SK-N-SH (cell line): ENCODE data around the gene CADM2. TPM values are rescaled to one million over a fixed set of nuclear protein-coding genes. Genes with fewer than 3 reads are reported as not detected.

Experiments
- CTCF ChIA-PET: fragments of 300-600, 350-600 bp; formaldehyde crosslinking; extraction: SDS; loops from one replicate; lab custom pipeline; 2021; lab: Yijun Ruan, JAX
- POLR2A ChIA-PET: fragments of 350-600 bp; sonication (Branson Sonifier 250); formaldehyde crosslinking; extraction: SDS; loops from one replicate; lab custom pipeline; 2020; ENCODE audit warnings: antibody characterized with exemption, inconsistent platforms; lab: Yijun Ruan, JAX
- DNase-seq: peaks from one replicate; pipeline ENCODE4 v3.0.0; 2012
- H2AFZ ChIP-seq: fragments of 200-600 bp; sonication (generic); 2 replicates; pipeline ENCODE4 v1.8.1; 2016; ENCODE audit warnings: antibody characterized with exemption, mild to moderate bottlenecking, low read depth
- H3F3A ChIP-seq: fragments of 200-600 bp; sonication (generic); replicated peaks from 2 replicates; pipeline ENCODE3; 2016; ENCODE audit warnings: antibody characterized with exemption, mild to moderate bottlenecking; ENCODE audit not compliant: insufficient read depth
- H3K27ac ChIP-seq, 2 experiments: fragments of 200-500 bp in 1 of 2; fragments of 200-600 bp in 1 of 2; sonication (Bioruptor generic) in 1 of 2; sonication (generic), shearing (Covaris generic) in 1 of 2; 2 replicates each; pipeline versions ENCODE4 v1.5.1 to v1.6.1; 2014 to 2016; ENCODE audit warnings: low read depth in 2 of 2, inconsistent platforms in 1 of 2, low read length in 1 of 2, mild to moderate bottlenecking in 1 of 2, mixed read lengths in 1 of 2
- H3K27me3 ChIP-seq: fragments of 200-600 bp; sonication (generic), shearing (Covaris generic); 2 replicates; pipeline ENCODE4 v1.6.1; 2016; ENCODE audit warnings: mixed run types; ENCODE audit not compliant: insufficient read depth
- H3K36me3 ChIP-seq, 2 experiments: fragments of 200-500 bp in 1 of 2; fragments of 200-600 bp in 1 of 2; sonication (Bioruptor generic) in 1 of 2; sonication (generic) in 1 of 2; replicated peaks in 1 of 2; 2 replicates each; pipeline versions ENCODE3 to v1.5.1; 2014 to 2016; ENCODE audit warnings: low read length in 1 of 2, mild to moderate bottlenecking in 1 of 2; ENCODE audit not compliant: insufficient read depth in 2 of 2, control insufficient read depth in 1 of 2
- H3K4me1 ChIP-seq, 2 experiments: fragments of 200-500 bp in 1 of 2; fragments of 200-600 bp in 1 of 2; sonication (Bioruptor generic) in 1 of 2; sonication (generic), shearing (Covaris generic) in 1 of 2; 2 replicates each; pipeline versions ENCODE4 v1.5.1 to v1.6.1; 2014 to 2016; ENCODE audit warnings: low read depth in 1 of 2, low read length in 1 of 2, mixed run types in 1 of 2; ENCODE audit not compliant: insufficient read depth in 2 of 2, control insufficient read depth in 1 of 2
- H3K4me2 ChIP-seq: fragments of 200-600 bp; sonication (generic), shearing (Covaris generic); 2 replicates; pipeline ENCODE4 v1.6.1; 2017; ENCODE audit warnings: mixed run types
- H3K4me3 ChIP-seq, 2 experiments: fragments of 200-500 bp in 1 of 2; fragments of 200-600 bp in 1 of 2; sonication (Bioruptor generic) in 1 of 2; sonication (generic), shearing (Covaris generic) in 1 of 2; 2 replicates each; pipeline versions ENCODE4 v1.5.1 to v1.8.1; 2014 to 2016; ENCODE audit warnings: low read depth in 2 of 2, inconsistent platforms in 1 of 2, low read length in 1 of 2, mild to moderate bottlenecking in 1 of 2, mixed read lengths in 1 of 2, moderate library complexity in 1 of 2
- H3K79me2 ChIP-seq: fragments of 200-600 bp; sonication (generic); 2 replicates; pipeline ENCODE4 v1.8.1; 2017; ENCODE audit warnings: mild to moderate bottlenecking; ENCODE audit not compliant: insufficient read depth
- H3K9ac ChIP-seq: fragments of 200-600 bp; sonication (generic); 2 replicates; pipeline ENCODE4 v1.6.1; 2017; ENCODE audit warnings: mixed run types
- H3K9me2 ChIP-seq: fragments of 200-600 bp; sonication (generic); 2 replicates; pipeline ENCODE4 v1.6.1; 2017; ENCODE audit warnings: mixed run types
- H3K9me3 ChIP-seq: fragments of 200-600 bp; sonication (generic); 2 replicates; pipeline ENCODE4 v1.6.1; 2017; ENCODE audit warnings: mixed run types, mild to moderate bottlenecking, moderate library complexity
- H4K20me1 ChIP-seq: fragments of 200-600 bp; sonication (generic); 2 replicates; pipeline ENCODE4 v1.6.1; 2017; ENCODE audit warnings: mild to moderate bottlenecking, mixed run types; ENCODE audit not compliant: insufficient read depth
- CHD2 ChIP-seq: fragments of 150-350 bp; IDR thresholded peaks from 2 replicates; pipeline ENCODE4 v1.6.1; 2018; ENCODE audit warnings: low read length; ENCODE audit not compliant: partially characterized antibody
- EZH2phosphoT487 ChIP-seq: fragments of 200-600 bp; sonication (generic); IDR thresholded peaks from 2 replicates; pipeline ENCODE4 v1.6.1; 2017; ENCODE audit warnings: low read depth, mixed run types, mild to moderate bottlenecking, antibody characterized with exemption, moderate library complexity, borderline replicate concordance
- FOXM1 ChIP-seq: IDR thresholded peaks from 2 replicates; pipeline ENCODE4 v1.4.0; 2012; ENCODE audit warnings: low read depth, mild to moderate bottlenecking
- NRF1 ChIP-seq: IDR thresholded peaks from 2 replicates; pipeline ENCODE4 v1.6.1; 2012; ENCODE audit warnings: low read depth, mild to moderate bottlenecking, low read length
- POLR2AphosphoS5 ChIP-seq: IDR thresholded peaks from 2 replicates; pipeline ENCODE4 v1.6.1; 2012; ENCODE audit warnings: low read depth, low read length
- RAD21 ChIP-seq: IDR thresholded peaks from 2 replicates; pipeline ENCODE4 v1.6.1; 2012; ENCODE audit warnings: mild to moderate bottlenecking, low read length
- RXRA ChIP-seq: IDR thresholded peaks from 2 replicates; pipeline ENCODE4 v1.4.0; 2012; ENCODE audit warnings: low read depth, mild to moderate bottlenecking, borderline replicate concordance
- SIN3A ChIP-seq: IDR thresholded peaks from 2 replicates; pipeline ENCODE4 v1.6.1; 2012; ENCODE audit warnings: low read depth, mild to moderate bottlenecking, low read length, moderate library complexity, borderline replicate concordance
- YY1 ChIP-seq: IDR thresholded peaks from 2 replicates; pipeline ENCODE4 v1.4.0; 2012; ENCODE audit warnings: low read depth, mild to moderate bottlenecking
- WGBS: methylation state at CpG from one replicate; pipeline ENCODE4 v1.1.6; 2017; ENCODE audit warnings: low lambda C conversion rate; 5-methylcytosine and 5-hydroxymethylcytosine counted together
- polyA plus RNA-seq, 3 experiments: library from polyadenylated mRNA; depleted of rRNA; stranded (reverse); fragments of >200 nt; gene quantifications; 2 replicates each; pipeline ENCODE4 v1.2.3, GENCODE V29; 2012
- TF ChIP-seq, protein P1 (sequence below): IDR thresholded peaks from 2 replicates; pipeline ENCODE4 v1.4.0; 2012; ENCODE audit warnings: low read depth, borderline replicate concordance
- TF ChIP-seq, protein P2 (sequence below): fragments of 200-600 bp; sonication (generic); IDR thresholded peaks from 2 replicates; pipeline ENCODE4 v1.6.1; 2017; ENCODE audit warnings: antibody characterized with exemption, mild to moderate bottlenecking, moderate library complexity
- TF ChIP-seq, protein P3 (sequence below): IDR thresholded peaks from 2 replicates; pipeline ENCODE4 v1.4.0; 2012; ENCODE audit warnings: low read depth
- TF ChIP-seq, protein P4 (sequence below): IDR thresholded peaks from 2 replicates; pipeline ENCODE4 v1.6.1; 2012; ENCODE audit warnings: mild to moderate bottlenecking, low read depth, low read length, moderate library complexity
- TF ChIP-seq, protein P5 (sequence below): fragments of 150-350 bp; IDR thresholded peaks from 2 replicates; pipeline ENCODE4 v1.6.1; 2016; ENCODE audit warnings: mild to moderate bottlenecking, low read depth, low read length

CADM2 gene
- polyA plus RNA-seq, 1 of the 3 experiments (the other 2 are of a cell fraction) = 0.46 TPM

DNA sequence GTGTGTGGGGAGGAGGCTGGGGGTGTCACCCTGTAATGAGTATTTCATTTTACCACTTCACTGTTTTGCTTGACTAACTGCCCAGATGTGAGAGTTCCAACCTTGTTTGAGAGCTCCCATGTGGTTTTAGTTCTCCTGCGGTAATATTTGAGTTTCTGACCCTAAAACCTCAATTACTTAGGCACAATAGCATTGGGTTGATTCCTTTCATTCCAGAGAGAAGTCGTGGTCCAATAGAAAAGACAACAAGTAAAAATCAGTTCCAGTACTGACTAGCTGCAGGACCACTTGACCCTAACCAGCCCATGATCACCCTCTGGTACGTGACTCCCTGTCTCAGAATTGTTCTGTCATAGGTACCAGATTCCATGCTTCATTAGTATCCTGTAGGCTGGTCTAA, 630.4 kb downstream of the CADM2 start:
- no peak overlapping the region for H2AFZ ChIP-seq
- 24% methylated on average over 3 of the region's 3 CpGs for WGBS
- no peaks in the 10 kb centered on the region for H3K4me1 ChIP-seq
- no peak for DNase-seq
- H3K27me3 ChIP-seq = no peaks in the 10 kb centered on the region
- H3K27ac ChIP-seq = no peak overlapping the region
- H4K20me1 ChIP-seq = no peaks in the 10 kb centered on the region
- H3K79me2 ChIP-seq = no peaks in the 10 kb centered on the region; the same call in 1 of the 2 replicates
- POLR2A ChIA-PET = no interaction called here
- no peak overlapping the region for H3K9ac ChIP-seq
- CTCF ChIA-PET = no interaction called here
- TF ChIP-seq, protein P1, sequence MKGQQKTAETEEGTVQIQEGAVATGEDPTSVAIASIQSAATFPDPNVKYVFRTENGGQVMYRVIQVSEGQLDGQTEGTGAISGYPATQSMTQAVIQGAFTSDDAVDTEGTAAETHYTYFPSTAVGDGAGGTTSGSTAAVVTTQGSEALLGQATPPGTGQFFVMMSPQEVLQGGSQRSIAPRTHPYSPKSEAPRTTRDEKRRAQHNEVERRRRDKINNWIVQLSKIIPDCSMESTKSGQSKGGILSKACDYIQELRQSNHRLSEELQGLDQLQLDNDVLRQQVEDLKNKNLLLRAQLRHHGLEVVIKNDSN = no peak
- no peak overlapping the region for H3K4me2 ChIP-seq
- no peaks in the 10 kb centered on the region for H3K9me3 ChIP-seq
- no peaks in the 10 kb centered on the region for H3K36me3 ChIP-seq
- H3K9me2 ChIP-seq = no peaks in the 10 kb centered on the region
- no peak overlapping the region for H3K4me3 ChIP-seq
- no peaks in the 10 kb centered on the region for H3F3A ChIP-seq

DNA sequence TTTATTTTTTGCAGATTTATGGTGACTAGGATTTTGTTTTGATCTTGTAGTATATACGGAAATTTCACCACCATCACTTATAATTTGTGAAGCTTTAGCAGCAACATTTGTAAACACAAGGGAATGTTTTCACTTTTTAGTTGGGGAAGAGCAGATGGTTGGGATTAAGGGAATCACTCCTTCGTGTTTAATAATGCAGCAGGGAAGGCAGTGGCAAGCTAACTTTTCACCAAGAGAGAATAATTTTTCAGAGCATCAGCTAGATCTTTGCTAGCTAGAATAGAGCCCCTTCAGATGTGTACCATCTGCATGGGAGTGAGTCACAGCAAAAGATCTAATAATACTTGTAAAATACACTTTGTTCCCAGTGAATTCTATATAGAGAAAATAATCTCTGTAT, 632.7 kb downstream of the CADM2 start:
- no peaks in the 10 kb centered on the region for H3F3A ChIP-seq
- ChIA-PET POLR2A (no interaction called here), CTCF (no interaction called here)
- no peaks in the 10 kb centered on the region for H3K9me3 ChIP-seq
- H3K4me3 ChIP-seq = no peak overlapping the region
- H3K79me2 ChIP-seq = no peaks in the 10 kb centered on the region; the same call in 1 of the 2 replicates
- no peak overlapping the region for H3K9ac ChIP-seq
- H3K4me1 ChIP-seq = no peaks in the 10 kb centered on the region
- DNase-seq = no peak
- 28% methylated on average over 2 of the region's 2 CpGs for WGBS
- H3K36me3 ChIP-seq = no peaks in the 10 kb centered on the region
- no peak overlapping the region for H3K4me2 ChIP-seq
- no peaks in the 10 kb centered on the region for H3K27me3 ChIP-seq
- H4K20me1 ChIP-seq = no peaks in the 10 kb centered on the region
- H3K27ac ChIP-seq = no peak overlapping the region
- TF ChIP-seq RXRA = no peak
- TF ChIP-seq POLR2AphosphoS5 = no peak
- no peaks in the 10 kb centered on the region for H3K9me2 ChIP-seq
- no peak overlapping the region for H2AFZ ChIP-seq

DNA sequence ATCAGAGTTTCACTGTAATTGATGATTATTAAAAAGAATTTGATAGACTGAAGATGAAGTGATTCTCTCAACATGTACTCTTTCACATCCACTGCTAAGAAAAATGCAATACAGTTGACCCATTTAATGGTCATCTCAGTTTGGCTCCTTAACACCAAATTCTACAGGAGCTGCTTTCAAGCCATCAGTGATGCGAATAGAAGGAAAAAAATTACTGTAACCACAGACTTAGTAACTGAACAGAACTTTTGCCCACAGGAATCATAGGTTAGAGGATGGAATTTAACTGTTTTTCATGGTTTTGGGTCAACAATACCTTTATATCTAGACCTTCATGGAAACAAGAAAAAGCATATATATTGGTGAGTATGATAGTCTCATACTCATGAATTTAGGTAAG, 633.5 kb downstream of the CADM2 start:
- Histone ChIP-seq H3K27me3 (no peaks in the 10 kb centered on the region), H3K9ac (no peak overlapping the region), H3K4me2 (no peak overlapping the region), H3K27ac (no peak overlapping the region), H3K9me3 (no peaks in the 10 kb centered on the region), H2AFZ (no peak overlapping the region), H3K79me2 (no peaks in the 10 kb centered on the region; the same call in 1 of the 2 replicates), H3F3A (no peaks in the 10 kb centered on the region), H3K4me3 (no peak overlapping the region), H4K20me1 (no peaks in the 10 kb centered on the region), H3K4me1 (no peaks in the 10 kb centered on the region), H3K9me2 (no peaks in the 10 kb centered on the region), H3K36me3 (no peaks in the 10 kb centered on the region)
- CTCF ChIA-PET = no interaction called here
- POLR2A ChIA-PET = no interaction called here
- 31% methylated on average over 1 of the region's 1 CpG for WGBS
- DNase-seq = no peak
- no peak for TF ChIP-seq NRF1
- no peak for TF ChIP-seq FOXM1
- TF ChIP-seq SIN3A = no peak
- TF ChIP-seq EZH2phosphoT487 = no peak
- TF ChIP-seq YY1 = no peak
- TF ChIP-seq, protein P2, sequence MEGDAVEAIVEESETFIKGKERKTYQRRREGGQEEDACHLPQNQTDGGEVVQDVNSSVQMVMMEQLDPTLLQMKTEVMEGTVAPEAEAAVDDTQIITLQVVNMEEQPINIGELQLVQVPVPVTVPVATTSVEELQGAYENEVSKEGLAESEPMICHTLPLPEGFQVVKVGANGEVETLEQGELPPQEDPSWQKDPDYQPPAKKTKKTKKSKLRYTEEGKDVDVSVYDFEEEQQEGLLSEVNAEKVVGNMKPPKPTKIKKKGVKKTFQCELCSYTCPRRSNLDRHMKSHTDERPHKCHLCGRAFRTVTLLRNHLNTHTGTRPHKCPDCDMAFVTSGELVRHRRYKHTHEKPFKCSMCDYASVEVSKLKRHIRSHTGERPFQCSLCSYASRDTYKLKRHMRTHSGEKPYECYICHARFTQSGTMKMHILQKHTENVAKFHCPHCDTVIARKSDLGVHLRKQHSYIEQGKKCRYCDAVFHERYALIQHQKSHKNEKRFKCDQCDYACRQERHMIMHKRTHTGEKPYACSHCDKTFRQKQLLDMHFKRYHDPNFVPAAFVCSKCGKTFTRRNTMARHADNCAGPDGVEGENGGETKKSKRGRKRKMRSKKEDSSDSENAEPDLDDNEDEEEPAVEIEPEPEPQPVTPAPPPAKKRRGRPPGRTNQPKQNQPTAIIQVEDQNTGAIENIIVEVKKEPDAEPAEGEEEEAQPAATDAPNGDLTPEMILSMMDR = no peak
- no peak for TF ChIP-seq RAD21
- TF ChIP-seq, protein P3, sequence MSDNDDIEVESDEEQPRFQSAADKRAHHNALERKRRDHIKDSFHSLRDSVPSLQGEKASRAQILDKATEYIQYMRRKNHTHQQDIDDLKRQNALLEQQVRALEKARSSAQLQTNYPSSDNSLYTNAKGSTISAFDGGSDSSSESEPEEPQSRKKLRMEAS = no peak
- TF ChIP-seq, protein P4, sequence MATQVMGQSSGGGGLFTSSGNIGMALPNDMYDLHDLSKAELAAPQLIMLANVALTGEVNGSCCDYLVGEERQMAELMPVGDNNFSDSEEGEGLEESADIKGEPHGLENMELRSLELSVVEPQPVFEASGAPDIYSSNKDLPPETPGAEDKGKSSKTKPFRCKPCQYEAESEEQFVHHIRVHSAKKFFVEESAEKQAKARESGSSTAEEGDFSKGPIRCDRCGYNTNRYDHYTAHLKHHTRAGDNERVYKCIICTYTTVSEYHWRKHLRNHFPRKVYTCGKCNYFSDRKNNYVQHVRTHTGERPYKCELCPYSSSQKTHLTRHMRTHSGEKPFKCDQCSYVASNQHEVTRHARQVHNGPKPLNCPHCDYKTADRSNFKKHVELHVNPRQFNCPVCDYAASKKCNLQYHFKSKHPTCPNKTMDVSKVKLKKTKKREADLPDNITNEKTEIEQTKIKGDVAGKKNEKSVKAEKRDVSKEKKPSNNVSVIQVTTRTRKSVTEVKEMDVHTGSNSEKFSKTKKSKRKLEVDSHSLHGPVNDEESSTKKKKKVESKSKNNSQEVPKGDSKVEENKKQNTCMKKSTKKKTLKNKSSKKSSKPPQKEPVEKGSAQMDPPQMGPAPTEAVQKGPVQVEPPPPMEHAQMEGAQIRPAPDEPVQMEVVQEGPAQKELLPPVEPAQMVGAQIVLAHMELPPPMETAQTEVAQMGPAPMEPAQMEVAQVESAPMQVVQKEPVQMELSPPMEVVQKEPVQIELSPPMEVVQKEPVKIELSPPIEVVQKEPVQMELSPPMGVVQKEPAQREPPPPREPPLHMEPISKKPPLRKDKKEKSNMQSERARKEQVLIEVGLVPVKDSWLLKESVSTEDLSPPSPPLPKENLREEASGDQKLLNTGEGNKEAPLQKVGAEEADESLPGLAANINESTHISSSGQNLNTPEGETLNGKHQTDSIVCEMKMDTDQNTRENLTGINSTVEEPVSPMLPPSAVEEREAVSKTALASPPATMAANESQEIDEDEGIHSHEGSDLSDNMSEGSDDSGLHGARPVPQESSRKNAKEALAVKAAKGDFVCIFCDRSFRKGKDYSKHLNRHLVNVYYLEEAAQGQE = no peak
- TF ChIP-seq CHD2 = no peak
- TF ChIP-seq, protein P5, sequence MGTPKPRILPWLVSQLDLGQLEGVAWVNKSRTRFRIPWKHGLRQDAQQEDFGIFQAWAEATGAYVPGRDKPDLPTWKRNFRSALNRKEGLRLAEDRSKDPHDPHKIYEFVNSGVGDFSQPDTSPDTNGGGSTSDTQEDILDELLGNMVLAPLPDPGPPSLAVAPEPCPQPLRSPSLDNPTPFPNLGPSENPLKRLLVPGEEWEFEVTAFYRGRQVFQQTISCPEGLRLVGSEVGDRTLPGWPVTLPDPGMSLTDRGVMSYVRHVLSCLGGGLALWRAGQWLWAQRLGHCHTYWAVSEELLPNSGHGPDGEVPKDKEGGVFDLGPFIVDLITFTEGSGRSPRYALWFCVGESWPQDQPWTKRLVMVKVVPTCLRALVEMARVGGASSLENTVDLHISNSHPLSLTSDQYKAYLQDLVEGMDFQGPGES = no peak
